ENCODE data around the gene MACROD1. TPM values are rescaled to one million over a fixed set of nuclear protein-coding genes. Genes with fewer than 3 reads are reported as not detected.

Gene MACROD1
- total and polyA plus RNA-seq, 2 experiments from 2014 or later: 21.2 to 29.8 TPM

DNA sequence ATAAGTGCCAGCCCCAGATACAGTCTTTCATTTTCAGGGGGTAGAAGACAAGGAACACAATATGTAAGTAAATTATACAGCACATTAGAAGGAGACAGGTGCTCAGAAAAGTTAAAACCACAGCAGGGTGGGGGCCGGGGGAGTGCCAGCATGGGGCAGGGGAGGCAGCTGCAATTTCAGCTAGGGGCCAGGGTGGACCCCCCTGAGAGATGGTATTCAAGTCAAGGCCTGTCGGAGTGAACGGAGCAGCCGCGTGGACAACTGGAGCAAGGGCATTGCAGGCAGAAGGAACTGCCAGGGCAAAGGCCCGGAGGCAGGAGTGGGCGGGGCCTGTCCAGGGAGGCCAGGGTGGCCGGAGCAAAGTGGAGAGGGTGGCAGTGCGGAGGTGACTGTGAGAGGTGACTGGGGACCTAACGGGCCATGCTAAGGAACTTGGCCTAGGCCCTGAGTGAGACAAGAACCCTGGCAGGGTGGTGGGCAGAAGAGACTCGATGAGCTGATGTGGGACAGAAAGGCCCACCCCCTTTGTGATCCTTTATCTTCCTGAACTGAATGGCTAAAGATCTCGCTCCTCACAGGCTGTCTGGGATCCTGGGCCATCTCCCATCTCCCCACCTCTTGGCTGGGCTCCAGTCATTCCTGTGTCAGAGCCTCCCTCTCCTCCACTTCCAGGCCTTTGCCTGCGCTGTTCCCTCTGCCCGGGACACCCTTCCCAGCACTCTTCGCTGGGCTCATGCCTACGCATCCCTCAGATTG, 152.6 kb downstream of the MACROD1 start:
- Histone ChIP-seq H3K27me3 (no peaks in the 10 kb centered on the region), H4K20me1 (ENCODE audit: insufficient read depth, poor library complexity, severe bottlenecking) (no peaks in the 10 kb centered on the region), H3K9me3 (ENCODE audit: low read depth) (no peaks in the 10 kb centered on the region), H3K36me3 (replicated peaks; ENCODE audit: insufficient read depth, low read depth) (no peaks in the 10 kb centered on the region), H3K4me1 (ENCODE audit: insufficient read depth) (peaks cover 5% of the 10 kb centered on the region), H3K4me2 (no peak overlapping the region), H2AFZ (no peak overlapping the region), H3K4me3 (no peak overlapping the region), H3K79me2 (no peaks in the 10 kb centered on the region), H3K27ac (no peak overlapping the region), H3K9me2 (replicated peaks; ENCODE audit: insufficient read depth) (no peaks in the 10 kb centered on the region)
- 95% methylated on average over 14 of the region's 16 CpGs for WGBS (ENCODE audit: low lambda C conversion rate, missing lambda C conversion rate)
- TF ChIP-seq CTCF (IDR thresholded peaks at IDR 0.05; ENCODE audit: poor library complexity): no peak
- no peak for TF ChIP-seq EZH2 (IDR thresholded peaks at IDR 0.05; ENCODE audit: borderline replicate concordance)
- no peak for TF ChIP-seq EZH2phosphoT487 (IDR thresholded peaks at IDR 0.05; ENCODE audit: low read depth, severe bottlenecking, unreplicated experiment)
- no peak for DNase-seq (ENCODE audit: low spot score)

GRCh38 chr11:64011371-64011770, 154.5 kb downstream of the MACROD1 start:
- no peaks in the 10 kb centered on the region for H3K36me3 ChIP-seq (replicated peaks; ENCODE audit: insufficient read depth, low read depth)
- peaks cover 1% of the 10 kb centered on the region for H3K27me3 ChIP-seq
- WGBS (ENCODE audit: low lambda C conversion rate, missing lambda C conversion rate): 79% methylated on average over 8 of the region's 8 CpGs
- no peaks in the 10 kb centered on the region for H3K9me2 ChIP-seq (replicated peaks; ENCODE audit: insufficient read depth)
- no peak overlapping the region for H3K27ac ChIP-seq
- no peak for DNase-seq (ENCODE audit: low spot score)
- no peaks in the 10 kb centered on the region for H3K9me3 ChIP-seq (ENCODE audit: low read depth)
- peaks cover 20% of the 10 kb centered on the region for H3K4me1 ChIP-seq (ENCODE audit: insufficient read depth)
- H3K4me2 ChIP-seq: no peak overlapping the region
- TF ChIP-seq EZH2 (IDR thresholded peaks at IDR 0.05; ENCODE audit: borderline replicate concordance): no peak
- TF ChIP-seq EZH2phosphoT487 (IDR thresholded peaks at IDR 0.05; ENCODE audit: low read depth, severe bottlenecking, unreplicated experiment): no peak
- TF ChIP-seq CTCF (IDR thresholded peaks at IDR 0.05; ENCODE audit: poor library complexity): no peak
- no peaks in the 10 kb centered on the region for H3K79me2 ChIP-seq
- no peaks in the 10 kb centered on the region for H4K20me1 ChIP-seq (ENCODE audit: insufficient read depth, poor library complexity, severe bottlenecking)
- no peak overlapping the region for H2AFZ ChIP-seq
- H3K4me3 ChIP-seq: no peak overlapping the region

GRCh38 chr11:64010783-64011182, 155.1 kb downstream of the MACROD1 start:
- Histone ChIP-seq H3K79me2 (no peaks in the 10 kb centered on the region), H3K27ac (no peak overlapping the region), H3K36me3 (replicated peaks; ENCODE audit: insufficient read depth, low read depth) (no peaks in the 10 kb centered on the region), H4K20me1 (ENCODE audit: insufficient read depth, poor library complexity, severe bottlenecking) (no peaks in the 10 kb centered on the region), H3K9me2 (replicated peaks; ENCODE audit: insufficient read depth) (no peaks in the 10 kb centered on the region), H3K9me3 (ENCODE audit: low read depth) (no peaks in the 10 kb centered on the region), H3K27me3 (peaks cover 4% of the 10 kb centered on the region), H3K4me2 (no peak overlapping the region), H3K4me1 (ENCODE audit: insufficient read depth) (peaks cover 22% of the 10 kb centered on the region), H2AFZ (no peak overlapping the region), H3K4me3 (no peak overlapping the region)
- no peak for DNase-seq (ENCODE audit: low spot score)
- WGBS (ENCODE audit: low lambda C conversion rate, missing lambda C conversion rate): 97% methylated on average over 2 of the region's 2 CpGs
- TF ChIP-seq EZH2 (IDR thresholded peaks at IDR 0.05; ENCODE audit: borderline replicate concordance) (no peak), CTCF (IDR thresholded peaks at IDR 0.05; ENCODE audit: poor library complexity) (no peak), EZH2phosphoT487 (IDR thresholded peaks at IDR 0.05; ENCODE audit: low read depth, severe bottlenecking, unreplicated experiment) (no peak)

Data from hepatocyte (in vitro differentiated cells).